ENCODE results near the gene GPR108.
A peak's percentile ranks its signal among the peaks of the same experiment; 100 is the strongest.

The GPR108 gene

GRCh38 chr19:6697291-6697690 is 40.1 kb downstream of the GPR108 start:
- 0 out of 2 replicates have a peak overlapping the region, but pooled peaks have one; percentile 15 for H2AFZ ChIP-seq (ENCODE audit: low read length)
- no peak for TF ChIP-seq CTCF (conservative IDR thresholded peaks at IDR 0.05; ENCODE audit: low read length)
- no peak for TF ChIP-seq EZH2phosphoT487 (IDR thresholded peaks at IDR 0.05; ENCODE audit: borderline replicate concordance)
- H3K4me1 ChIP-seq (ENCODE audit: insufficient read depth, low read length, poor library complexity, severe bottlenecking), result no peaks in the 10 kb centered on the region
- no peak overlapping the region for H3K9ac ChIP-seq (ENCODE audit: low read depth, low read length, poor library complexity, severe bottlenecking)
- no peaks in the 10 kb centered on the region for H3K9me3 ChIP-seq (ENCODE audit: insufficient read depth, low read depth, low read length)
- H3K79me2 ChIP-seq (ENCODE audit: insufficient read depth, low read length), result no peaks in the 10 kb centered on the region
- no peaks in the 10 kb centered on the region for H4K20me1 ChIP-seq (ENCODE audit: insufficient read depth, low read length, poor library complexity, severe bottlenecking)
- no peak overlapping the region for H3K4me2 ChIP-seq (ENCODE audit: low read depth, low read length, poor library complexity, severe bottlenecking)
- H3K27me3 ChIP-seq (ENCODE audit: insufficient read depth, low read length, poor library complexity, severe bottlenecking), result no peaks in the 10 kb centered on the region
- H3K4me3 ChIP-seq (ENCODE audit: low read length, poor library complexity, severe bottlenecking), result no peak overlapping the region
- no peaks in the 10 kb centered on the region for H3K36me3 ChIP-seq (ENCODE audit: insufficient read depth, low read length)
- H3K9me2 ChIP-seq (replicated peaks; ENCODE audit: low read depth, low read length), result no peaks in the 10 kb centered on the region
- no peaks in the 10 kb centered on the region for H3F3A ChIP-seq (ENCODE audit: low read depth)

- Histone ChIP-seq H3K36me3 (ENCODE audit: insufficient read depth, low read length) (no peaks in the 10 kb centered on the region), H3K9me2 (replicated peaks; ENCODE audit: low read depth, low read length) (no peaks in the 10 kb centered on the region), H3K9me3 (ENCODE audit: insufficient read depth, low read depth, low read length) (no peaks in the 10 kb centered on the region), H4K20me1 (ENCODE audit: insufficient read depth, low read length, poor library complexity, severe bottlenecking) (no peaks in the 10 kb centered on the region), H3K4me3 (ENCODE audit: low read length, poor library complexity, severe bottlenecking) (no peak overlapping the region), H3K27me3 (ENCODE audit: insufficient read depth, low read length, poor library complexity, severe bottlenecking) (no peaks in the 10 kb centered on the region), H3K4me1 (ENCODE audit: insufficient read depth, low read length, poor library complexity, severe bottlenecking) (no peaks in the 10 kb centered on the region), H3K9ac (ENCODE audit: low read depth, low read length, poor library complexity, severe bottlenecking) (no peak overlapping the region), H3F3A (ENCODE audit: low read depth) (no peaks in the 10 kb centered on the region), H2AFZ (ENCODE audit: low read length) (no peak overlapping the region), H3K79me2 (ENCODE audit: insufficient read depth, low read length) (no peaks in the 10 kb centered on the region), H3K4me2 (ENCODE audit: low read depth, low read length, poor library complexity, severe bottlenecking) (no peak overlapping the region)
- no peak for TF ChIP-seq EZH2phosphoT487 (IDR thresholded peaks at IDR 0.05; ENCODE audit: borderline replicate concordance)
- no peak for TF ChIP-seq CTCF (conservative IDR thresholded peaks at IDR 0.05; ENCODE audit: low read length)
These were observed 41.0 kb downstream of the GPR108 start for GRCh38 chr19:6696239-6696820.

- Histone ChIP-seq H3K79me2 (ENCODE audit: insufficient read depth, low read length) (no peaks in the 10 kb centered on the region), H3K36me3 (ENCODE audit: insufficient read depth, low read length) (no peaks in the 10 kb centered on the region), H3K9me3 (ENCODE audit: insufficient read depth, low read depth, low read length) (no peaks in the 10 kb centered on the region), H4K20me1 (ENCODE audit: insufficient read depth, low read length, poor library complexity, severe bottlenecking) (no peaks in the 10 kb centered on the region), H2AFZ (ENCODE audit: low read length) (no peak overlapping the region), H3K4me1 (ENCODE audit: insufficient read depth, low read length, poor library complexity, severe bottlenecking) (no peaks in the 10 kb centered on the region), H3K9ac (ENCODE audit: low read depth, low read length, poor library complexity, severe bottlenecking) (no peak overlapping the region), H3K4me3 (ENCODE audit: low read length, poor library complexity, severe bottlenecking) (no peak overlapping the region), H3K27me3 (ENCODE audit: insufficient read depth, low read length, poor library complexity, severe bottlenecking) (no peaks in the 10 kb centered on the region), H3F3A (ENCODE audit: low read depth) (no peaks in the 10 kb centered on the region), H3K4me2 (ENCODE audit: low read depth, low read length, poor library complexity, severe bottlenecking) (no peak overlapping the region), H3K9me2 (replicated peaks; ENCODE audit: low read depth, low read length) (no peaks in the 10 kb centered on the region)
- no peak for TF ChIP-seq CTCF (conservative IDR thresholded peaks at IDR 0.05; ENCODE audit: low read length)
- TF ChIP-seq EZH2phosphoT487 (IDR thresholded peaks at IDR 0.05; ENCODE audit: borderline replicate concordance), result no peak
These were observed 43.1 kb downstream of the GPR108 start for GRCh38 chr19:6694147-6694815.
